ENCODE results near the gene ZBTB12.

ZBTB12 gene

GRCh38 chr6:31896856-31897611, 4.9 kb downstream of the ZBTB12 start:
- H3K27ac ChIP-seq, result peak overlapping the region; percentile 30
- H3K36me3 ChIP-seq (ENCODE audit: insufficient read depth), result no peaks in the 10 kb centered on the region; the same call in 1 of the 2 replicates
- peak overlapping the region; percentile 63 for H3K9ac ChIP-seq
- no peaks in the 10 kb centered on the region for H3K27me3 ChIP-seq (ENCODE audit: insufficient read depth, low read depth)
- peaks cover 37% of the 10 kb centered on the region for H3K4me1 ChIP-seq (ENCODE audit: low read depth, poor library complexity, severe bottlenecking)
- TF ChIP-seq CTCF (conservative IDR thresholded peaks at IDR 0.05; ENCODE audit: low read depth, low read length), result no peak
- peaks cover 14% of the 10 kb centered on the region for H3K79me2 ChIP-seq (ENCODE audit: insufficient read depth, low read depth)
- no peaks in the 10 kb centered on the region for H4K20me1 ChIP-seq (ENCODE audit: insufficient read depth)
- peak overlapping the region; percentile 1 for H3K4me3 ChIP-seq (IDR thresholded peaks at IDR 0.05; ENCODE audit: insufficient read depth, low read depth, low read length)
- H3K4me2 ChIP-seq, result peak overlapping the region; percentile 88
- peak overlapping the region; percentile 59 for H2AFZ ChIP-seq (ENCODE audit: low read depth)

DNA sequence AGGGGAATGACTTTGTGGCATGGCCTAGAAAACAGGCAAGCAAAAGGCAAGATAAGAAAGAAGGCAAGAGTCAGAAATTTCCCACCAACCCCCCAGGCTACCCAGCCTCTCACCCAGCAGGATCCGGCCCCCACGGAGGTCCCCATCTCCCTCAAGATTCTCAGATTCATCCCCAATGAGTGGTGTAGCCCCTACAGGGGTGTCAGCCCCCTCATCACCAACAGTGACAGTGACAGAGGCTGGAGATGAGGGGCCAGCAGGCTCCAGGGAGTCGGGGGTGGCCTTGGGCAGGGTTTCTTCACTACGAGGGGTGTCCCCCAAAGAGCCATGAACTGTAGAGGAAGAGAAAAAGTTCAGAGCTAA, 5.4 kb downstream of the ZBTB12 start:
- Histone ChIP-seq H2AFZ (ENCODE audit: low read depth) (peak overlapping the region; percentile 59; the same call in 1 of the 2 replicates), H4K20me1 (ENCODE audit: insufficient read depth) (no peaks in the 10 kb centered on the region), H3K4me3 (IDR thresholded peaks at IDR 0.05; ENCODE audit: insufficient read depth, low read depth, low read length) (no peak overlapping the region), H3K4me1 (ENCODE audit: low read depth, poor library complexity, severe bottlenecking) (peaks cover 37% of the 10 kb centered on the region), H3K9ac (peak overlapping the region; percentile 63; the same call in 1 of the 2 replicates), H3K4me2 (peak overlapping the region; percentile 88), H3K36me3 (ENCODE audit: insufficient read depth) (no peaks in the 10 kb centered on the region; the same call in 1 of the 2 replicates), H3K79me2 (ENCODE audit: insufficient read depth, low read depth) (peaks cover 14% of the 10 kb centered on the region), H3K27me3 (ENCODE audit: insufficient read depth, low read depth) (no peaks in the 10 kb centered on the region), H3K27ac (peak overlapping the region; percentile 30; the same call in 1 of the 2 replicates)
- no peak for TF ChIP-seq CTCF (conservative IDR thresholded peaks at IDR 0.05; ENCODE audit: low read depth, low read length)

DNA sequence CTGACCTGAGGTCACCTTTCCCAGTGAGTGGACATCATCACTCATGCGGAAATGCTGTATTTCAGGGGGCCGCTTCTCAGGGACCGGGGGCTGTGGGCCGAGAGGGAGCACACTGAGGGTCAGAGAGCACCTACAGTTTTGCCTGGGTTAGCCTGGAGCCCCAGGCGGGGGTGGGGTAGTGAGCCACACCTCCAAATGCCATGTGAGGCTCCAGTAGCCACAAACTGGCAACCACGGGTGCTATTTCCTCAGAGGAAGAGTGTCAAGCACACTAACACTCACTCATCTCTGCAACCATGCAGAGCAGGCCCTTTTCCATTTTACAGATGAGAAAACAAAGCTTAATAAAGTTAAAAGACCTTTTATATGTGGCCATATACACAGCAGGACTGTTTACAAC, 9.1 kb downstream of the ZBTB12 start:
- H2AFZ ChIP-seq (ENCODE audit: low read depth), result no peak overlapping the region
- H3K9ac ChIP-seq, result no peak overlapping the region
- no peak overlapping the region for H3K27ac ChIP-seq
- H3K4me3 ChIP-seq (IDR thresholded peaks at IDR 0.05; ENCODE audit: insufficient read depth, low read depth, low read length), result no peak overlapping the region
- no peaks in the 10 kb centered on the region for H3K27me3 ChIP-seq (ENCODE audit: insufficient read depth, low read depth)
- peaks cover 30% of the 10 kb centered on the region for H3K4me1 ChIP-seq (ENCODE audit: low read depth, poor library complexity, severe bottlenecking)
- no peaks in the 10 kb centered on the region for H4K20me1 ChIP-seq (ENCODE audit: insufficient read depth)
- no peaks in the 10 kb centered on the region; the same call in 1 of the 2 replicates for H3K36me3 ChIP-seq (ENCODE audit: insufficient read depth)
- TF ChIP-seq CTCF (conservative IDR thresholded peaks at IDR 0.05; ENCODE audit: low read depth, low read length), result no peak
- H3K4me2 ChIP-seq, result no peak overlapping the region; the same call in 1 of the 2 replicates
- H3K79me2 ChIP-seq (ENCODE audit: insufficient read depth, low read depth), result peaks cover 10% of the 10 kb centered on the region

GRCh38 chr6:31889331-31889972, 12.4 kb downstream of the ZBTB12 start:
- Histone ChIP-seq H3K9ac (no peak overlapping the region), H3K36me3 (ENCODE audit: insufficient read depth) (no peaks in the 10 kb centered on the region), H3K4me1 (ENCODE audit: low read depth, poor library complexity, severe bottlenecking) (peaks cover 11% of the 10 kb centered on the region), H3K4me2 (no peak overlapping the region), H2AFZ (ENCODE audit: low read depth) (no peak overlapping the region), H3K79me2 (ENCODE audit: insufficient read depth, low read depth) (no peaks in the 10 kb centered on the region), H4K20me1 (ENCODE audit: insufficient read depth) (no peaks in the 10 kb centered on the region), H3K4me3 (IDR thresholded peaks at IDR 0.05; ENCODE audit: insufficient read depth, low read depth, low read length) (no peak overlapping the region), H3K27ac (no peak overlapping the region), H3K27me3 (ENCODE audit: insufficient read depth, low read depth) (no peaks in the 10 kb centered on the region)
- no peak for TF ChIP-seq CTCF (conservative IDR thresholded peaks at IDR 0.05; ENCODE audit: low read depth, low read length)

All from KMS-11 (cell line).